Right kidney (tissue), 1 donor: ENCODE data around the gene PDE11A.

ENCODE experiments used
- DNase-seq: peaks from one replicate; pipeline ENCODE4 v3.0.0-alpha.2; 2016

PDE11A gene

GRCh38 chr2:177595126-177595845 is 477.3 kb downstream of the PDE11A start:
- no peak for DNase-seq

- DNase-seq: no peak
These were observed 479.2 kb downstream of the PDE11A start for GRCh38 chr2:177593402-177593801.

- no peak for DNase-seq
These were observed 479.6 kb downstream of the PDE11A start for GRCh38 chr2:177592945-177593344.

GRCh38 chr2:177592397-177592796 is 480.2 kb downstream of the PDE11A start:
- no peak for DNase-seq

GRCh38 chr2:177589186-177589585 is 483.4 kb downstream of the PDE11A start:
- no peak for DNase-seq

GRCh38 chr2:177588671-177589070 is 483.9 kb downstream of the PDE11A start:
- no peak for DNase-seq

GRCh38 chr2:177587371-177587770 is 485.2 kb downstream of the PDE11A start:
- no peak for DNase-seq

- no peak for DNase-seq
These were observed 486.4 kb downstream of the PDE11A start for GRCh38 chr2:177586154-177586553.

GRCh38 chr2:177585234-177585863 is 487.2 kb downstream of the PDE11A start:
- no peak for DNase-seq

- DNase-seq: no peak
These were observed 488.4 kb downstream of the PDE11A start for GRCh38 chr2:177584030-177584692.

- no peak for DNase-seq
These were observed 490.6 kb downstream of the PDE11A start for GRCh38 chr2:177582000-177582399.

GRCh38 chr2:177579486-177580036 is 493.0 kb downstream of the PDE11A start:
- DNase-seq: no peak

- DNase-seq: no peak
These were observed 494.1 kb downstream of the PDE11A start for GRCh38 chr2:177578454-177578853.

- no peak for DNase-seq
These were observed 495.5 kb downstream of the PDE11A start for GRCh38 chr2:177577075-177577474.

GRCh38 chr2:177575358-177575757 is 497.2 kb downstream of the PDE11A start:
- DNase-seq: no peak

GRCh38 chr2:177574356-177574755 is 498.2 kb downstream of the PDE11A start:
- no peak for DNase-seq
